DOHH2 (cell line): ENCODE measurements around the gene SLC30A2.

ENCODE experiments used
- H3F3A ChIP-seq: fragments of 200-600 bp; sonication (generic), shearing (Covaris generic); 2 replicates; pipeline ENCODE4 v1.6.0; 2016; ENCODE audit warnings: antibody characterized with exemption, mild to moderate bottlenecking; ENCODE audit not compliant: control insufficient read depth, insufficient read depth
- H3K27ac ChIP-seq: fragments of 200-600 bp; sonication (generic); 2 replicates; pipeline ENCODE4 v1.5.1; 2014; ENCODE audit warnings: low read depth, mild to moderate bottlenecking, low read length, moderate library complexity
- H3K27me3 ChIP-seq: fragments of 200-600 bp; sonication (generic); 2 replicates; pipeline ENCODE4 v1.6.1; 2014; ENCODE audit warnings: mild to moderate bottlenecking, low read length, mixed read lengths; ENCODE audit not compliant: control insufficient read depth
- H3K36me3 ChIP-seq: fragments of 200-600 bp; sonication (generic); 2 replicates; pipeline ENCODE4 v1.6.1; 2014; ENCODE audit warnings: mild to moderate bottlenecking, low read length, moderate library complexity, mixed read lengths; ENCODE audit not compliant: control insufficient read depth
- H3K4me1 ChIP-seq: fragments of 200-600 bp; sonication (generic); 2 replicates; pipeline ENCODE4 v1.6.1; 2014; ENCODE audit warnings: mild to moderate bottlenecking, low read length, mixed read lengths; ENCODE audit not compliant: control insufficient read depth
- H3K4me2 ChIP-seq: fragments of 200-600 bp; sonication (generic); 2 replicates; pipeline ENCODE4 v1.6.0; 2014; ENCODE audit warnings: mild to moderate bottlenecking, low read length, moderate library complexity
- H3K4me3 ChIP-seq: fragments of 200-600 bp; sonication (generic); 2 replicates; pipeline ENCODE4 v1.5.1; 2014; ENCODE audit warnings: mild to moderate bottlenecking, low read length, mixed read lengths
- H3K79me2 ChIP-seq: fragments of 200-600 bp; sonication (generic); 2 replicates; pipeline ENCODE4 v1.6.1; 2014; ENCODE audit warnings: mild to moderate bottlenecking, low read length, mixed read lengths; ENCODE audit not compliant: control insufficient read depth
- H3K9me2 ChIP-seq: fragments of 200-600 bp; sonication (generic); replicated peaks from 2 replicates; pipeline ENCODE4 v1.6.1; 2014; ENCODE audit warnings: mild to moderate bottlenecking, low read length, mixed read lengths; ENCODE audit not compliant: control insufficient read depth
- H3K9me3 ChIP-seq: fragments of 200-600 bp; sonication (generic); 2 replicates; pipeline ENCODE4 v1.6.1; 2014; ENCODE audit warnings: antibody characterized with exemption, low read length, mixed read lengths; ENCODE audit not compliant: control insufficient read depth, insufficient read depth
- H4K20me1 ChIP-seq: fragments of 200-600 bp; sonication (generic); 2 replicates; pipeline ENCODE4 v1.6.0; 2014; ENCODE audit warnings: low read depth, mild to moderate bottlenecking, antibody characterized with exemption, low read length, moderate library complexity; ENCODE audit not compliant: control insufficient read depth, insufficient read depth
- EZH2phosphoT487 ChIP-seq: fragments of 200-600 bp; sonication (generic); IDR thresholded peaks from 2 replicates; pipeline ENCODE4 v1.6.1; 2017; ENCODE audit warnings: borderline replicate concordance, mild to moderate bottlenecking, antibody characterized with exemption, low read length, moderate library complexity, mixed read lengths
- TF ChIP-seq, protein P1 (sequence below): fragments of 200-600 bp; sonication (generic); IDR thresholded peaks from one replicate; pipeline ENCODE4 v1.5.1; 2014; ENCODE audit warnings: antibody characterized with exemption, mild to moderate bottlenecking, low read depth, low read length; ENCODE audit not compliant: poor library complexity, severe bottlenecking

Gene SLC30A2

DNA sequence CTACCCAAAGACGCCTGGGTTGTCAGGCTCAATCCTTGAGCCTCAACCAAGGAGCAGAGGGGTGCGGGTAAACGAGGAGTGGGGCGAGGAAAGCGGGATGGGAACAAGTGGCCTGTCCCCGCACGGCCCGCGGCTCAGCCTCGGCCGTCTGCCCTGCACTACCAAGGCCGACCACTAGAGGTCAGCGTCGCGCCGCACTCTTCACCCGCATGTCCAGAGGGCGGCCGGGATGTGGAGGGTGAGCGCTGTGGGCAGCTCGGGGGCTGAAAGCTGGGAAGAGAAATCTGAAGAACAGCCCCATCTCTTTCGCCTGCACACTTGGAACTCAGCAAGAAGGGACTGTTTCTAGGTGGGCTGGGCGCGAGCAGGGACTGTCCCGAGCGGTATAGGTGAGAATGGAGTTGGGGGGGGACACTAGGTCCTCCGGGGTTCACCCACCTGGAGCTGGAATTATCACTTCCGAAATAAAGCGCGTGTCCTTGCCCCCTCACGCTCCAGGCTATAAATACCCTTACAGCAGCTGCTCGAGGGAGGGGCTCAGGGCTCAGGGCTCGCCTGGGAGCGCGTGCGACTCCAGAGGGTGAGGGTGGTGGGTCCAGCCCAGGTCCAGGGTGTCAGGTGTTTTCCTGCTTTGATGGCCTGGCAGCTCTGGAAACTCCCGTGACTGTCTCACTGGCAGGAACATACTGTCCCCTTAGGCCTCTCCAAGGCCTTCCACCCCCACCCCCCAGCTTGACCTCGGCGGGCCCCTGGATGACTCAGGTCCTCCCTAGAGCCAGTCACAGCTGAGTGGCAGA is 9.8 kb downstream of the SLC30A2 start:
- Histone ChIP-seq H3K4me2 (peak overlapping the region; percentile 77), H3F3A (no peaks in the 10 kb centered on the region), H3K36me3 (no peaks in the 10 kb centered on the region), H3K79me2 (no peaks in the 10 kb centered on the region), H3K9me2 (no peaks in the 10 kb centered on the region), H3K4me3 (peak overlapping the region; percentile 75), H3K27me3 (peaks cover 11% of the 10 kb centered on the region), H3K9me3 (no peaks in the 10 kb centered on the region), H3K4me1 (peaks cover 10% of the 10 kb centered on the region), H4K20me1 (no peaks in the 10 kb centered on the region), H3K27ac (no peak overlapping the region)
- TF ChIP-seq, protein P1, sequence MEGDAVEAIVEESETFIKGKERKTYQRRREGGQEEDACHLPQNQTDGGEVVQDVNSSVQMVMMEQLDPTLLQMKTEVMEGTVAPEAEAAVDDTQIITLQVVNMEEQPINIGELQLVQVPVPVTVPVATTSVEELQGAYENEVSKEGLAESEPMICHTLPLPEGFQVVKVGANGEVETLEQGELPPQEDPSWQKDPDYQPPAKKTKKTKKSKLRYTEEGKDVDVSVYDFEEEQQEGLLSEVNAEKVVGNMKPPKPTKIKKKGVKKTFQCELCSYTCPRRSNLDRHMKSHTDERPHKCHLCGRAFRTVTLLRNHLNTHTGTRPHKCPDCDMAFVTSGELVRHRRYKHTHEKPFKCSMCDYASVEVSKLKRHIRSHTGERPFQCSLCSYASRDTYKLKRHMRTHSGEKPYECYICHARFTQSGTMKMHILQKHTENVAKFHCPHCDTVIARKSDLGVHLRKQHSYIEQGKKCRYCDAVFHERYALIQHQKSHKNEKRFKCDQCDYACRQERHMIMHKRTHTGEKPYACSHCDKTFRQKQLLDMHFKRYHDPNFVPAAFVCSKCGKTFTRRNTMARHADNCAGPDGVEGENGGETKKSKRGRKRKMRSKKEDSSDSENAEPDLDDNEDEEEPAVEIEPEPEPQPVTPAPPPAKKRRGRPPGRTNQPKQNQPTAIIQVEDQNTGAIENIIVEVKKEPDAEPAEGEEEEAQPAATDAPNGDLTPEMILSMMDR = peak; percentile 99
- no peak for TF ChIP-seq EZH2phosphoT487

DNA sequence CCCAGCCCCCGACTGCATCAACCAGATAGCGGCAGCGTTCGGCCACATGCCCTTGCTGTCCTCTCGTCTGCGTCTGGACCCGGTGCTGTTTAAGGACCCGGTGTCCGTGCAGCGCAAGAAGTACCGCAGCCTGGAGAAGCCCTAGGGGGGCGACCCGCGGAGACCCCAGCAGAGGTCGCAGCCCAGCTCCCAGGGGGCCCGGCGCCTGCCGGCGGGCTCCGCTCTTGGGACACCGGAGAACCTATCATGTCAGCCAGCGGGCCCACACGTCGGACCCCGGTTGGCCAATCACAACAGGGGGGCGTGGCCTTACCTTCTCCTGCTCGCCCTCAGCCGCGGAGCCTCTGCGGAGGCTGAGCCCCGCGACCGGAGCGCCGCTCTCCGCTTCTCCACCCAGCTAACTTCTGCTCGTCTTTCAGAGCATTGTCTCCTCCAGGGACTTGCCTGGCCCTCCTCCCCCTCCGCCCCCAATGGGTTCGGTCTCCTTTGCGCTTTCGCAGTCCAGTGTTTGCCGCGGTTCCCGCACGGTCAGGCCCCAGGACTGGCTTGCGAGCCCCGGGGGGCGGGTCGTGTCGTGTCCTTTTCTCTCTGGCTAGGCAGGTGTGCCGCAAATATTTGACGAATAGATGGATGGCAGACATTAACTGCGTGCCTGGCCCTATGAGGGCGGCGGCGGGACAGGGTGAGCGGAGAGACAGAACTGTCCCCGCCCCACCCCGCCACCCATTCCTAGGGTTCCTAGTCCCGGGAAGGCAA is 10.5 kb downstream of the SLC30A2 start:
- no peaks in the 10 kb centered on the region for H3K36me3 ChIP-seq
- no peaks in the 10 kb centered on the region for H3K9me3 ChIP-seq
- H3F3A ChIP-seq = no peaks in the 10 kb centered on the region
- peaks cover 11% of the 10 kb centered on the region for H3K27me3 ChIP-seq
- no peaks in the 10 kb centered on the region for H3K9me2 ChIP-seq
- H3K4me2 ChIP-seq = peak overlapping the region; percentile 77
- H3K4me3 ChIP-seq = peak overlapping the region; percentile 75
- no peak for TF ChIP-seq EZH2phosphoT487
- TF ChIP-seq, protein P1 = no peak
- H3K79me2 ChIP-seq = no peaks in the 10 kb centered on the region
- no peaks in the 10 kb centered on the region for H4K20me1 ChIP-seq
- H3K27ac ChIP-seq = no peak overlapping the region
- peaks cover 10% of the 10 kb centered on the region for H3K4me1 ChIP-seq

DNA sequence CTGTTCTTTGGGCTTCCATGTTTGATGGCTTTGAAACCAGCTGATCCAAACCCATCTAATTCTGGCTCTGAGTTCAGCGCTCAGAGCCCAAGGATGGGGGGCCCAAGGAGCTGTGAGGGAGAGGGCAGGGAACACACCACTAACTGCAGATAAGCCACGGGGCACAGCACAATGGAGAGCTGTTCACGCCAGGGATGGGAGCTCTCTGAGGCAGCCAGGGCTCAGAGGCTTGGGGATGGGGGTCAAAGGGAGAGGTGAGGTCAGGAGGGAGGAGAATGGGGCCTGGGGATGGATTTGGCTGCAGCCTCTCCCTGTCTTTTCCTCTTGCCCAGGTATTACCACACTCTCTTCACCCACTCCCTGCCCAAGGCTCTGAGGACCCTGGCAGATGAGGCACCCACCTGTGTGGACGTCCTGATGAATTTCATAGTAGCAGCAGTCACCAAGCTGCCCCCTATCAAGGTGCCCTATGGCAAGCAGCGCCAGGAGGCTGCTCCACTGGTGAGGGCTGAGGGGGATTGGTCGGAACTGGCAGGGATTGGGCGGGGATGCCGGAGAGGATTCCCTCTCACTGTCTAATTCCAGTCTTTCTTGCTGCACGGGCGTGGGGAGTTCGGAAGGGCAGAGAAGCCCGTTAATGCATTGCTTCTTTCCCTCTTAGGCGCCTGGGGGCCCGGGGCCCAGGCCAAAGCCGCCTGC is 11.3 kb downstream of the SLC30A2 start:
- Histone ChIP-seq H3K27ac (no peak overlapping the region), H3K9me2 (no peaks in the 10 kb centered on the region), H3K36me3 (no peaks in the 10 kb centered on the region), H3K27me3 (peaks cover 10% of the 10 kb centered on the region), H3K79me2 (no peaks in the 10 kb centered on the region), H3K9me3 (no peaks in the 10 kb centered on the region), H3K4me1 (peaks cover 10% of the 10 kb centered on the region), H3K4me3 (peak overlapping the region; percentile 75), H3K4me2 (peak overlapping the region; percentile 77), H3F3A (no peaks in the 10 kb centered on the region), H4K20me1 (no peaks in the 10 kb centered on the region)
- TF ChIP-seq, protein P1 = no peak
- no peak for TF ChIP-seq EZH2phosphoT487
